ENCODE data around the gene CTXND1. TPM values are rescaled to one million over a fixed set of nuclear protein-coding genes. Genes with fewer than 3 reads are reported as not detected.

CTXND1 gene
- total and polyA plus RNA-seq, 2 of the 8 experiments (the other 6 are each of a cell fraction or from before 2014, with no cell fraction given), result 0.03 TPM; not detected in 1

DNA sequence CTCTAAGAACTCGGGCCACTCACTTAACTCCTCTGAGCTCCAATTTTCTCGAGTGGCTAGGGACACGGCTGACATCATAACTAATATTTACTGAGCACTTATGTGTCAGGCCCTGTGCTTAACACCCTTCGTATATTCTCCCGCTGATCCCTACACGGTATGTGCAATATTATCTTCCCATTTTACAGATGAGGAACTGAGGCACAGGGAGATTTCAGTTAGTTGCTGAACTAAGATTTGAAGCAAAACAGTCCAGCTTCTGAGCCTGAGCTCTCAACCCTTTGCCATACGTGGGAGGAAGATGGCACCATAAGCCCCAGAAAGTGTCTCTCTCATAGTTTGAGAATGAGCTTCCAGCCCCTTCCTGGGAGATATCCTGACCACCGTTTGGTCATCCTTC, 79.6 kb downstream of the CTXND1 start (continued):
- TF ChIP-seq, protein P1, sequence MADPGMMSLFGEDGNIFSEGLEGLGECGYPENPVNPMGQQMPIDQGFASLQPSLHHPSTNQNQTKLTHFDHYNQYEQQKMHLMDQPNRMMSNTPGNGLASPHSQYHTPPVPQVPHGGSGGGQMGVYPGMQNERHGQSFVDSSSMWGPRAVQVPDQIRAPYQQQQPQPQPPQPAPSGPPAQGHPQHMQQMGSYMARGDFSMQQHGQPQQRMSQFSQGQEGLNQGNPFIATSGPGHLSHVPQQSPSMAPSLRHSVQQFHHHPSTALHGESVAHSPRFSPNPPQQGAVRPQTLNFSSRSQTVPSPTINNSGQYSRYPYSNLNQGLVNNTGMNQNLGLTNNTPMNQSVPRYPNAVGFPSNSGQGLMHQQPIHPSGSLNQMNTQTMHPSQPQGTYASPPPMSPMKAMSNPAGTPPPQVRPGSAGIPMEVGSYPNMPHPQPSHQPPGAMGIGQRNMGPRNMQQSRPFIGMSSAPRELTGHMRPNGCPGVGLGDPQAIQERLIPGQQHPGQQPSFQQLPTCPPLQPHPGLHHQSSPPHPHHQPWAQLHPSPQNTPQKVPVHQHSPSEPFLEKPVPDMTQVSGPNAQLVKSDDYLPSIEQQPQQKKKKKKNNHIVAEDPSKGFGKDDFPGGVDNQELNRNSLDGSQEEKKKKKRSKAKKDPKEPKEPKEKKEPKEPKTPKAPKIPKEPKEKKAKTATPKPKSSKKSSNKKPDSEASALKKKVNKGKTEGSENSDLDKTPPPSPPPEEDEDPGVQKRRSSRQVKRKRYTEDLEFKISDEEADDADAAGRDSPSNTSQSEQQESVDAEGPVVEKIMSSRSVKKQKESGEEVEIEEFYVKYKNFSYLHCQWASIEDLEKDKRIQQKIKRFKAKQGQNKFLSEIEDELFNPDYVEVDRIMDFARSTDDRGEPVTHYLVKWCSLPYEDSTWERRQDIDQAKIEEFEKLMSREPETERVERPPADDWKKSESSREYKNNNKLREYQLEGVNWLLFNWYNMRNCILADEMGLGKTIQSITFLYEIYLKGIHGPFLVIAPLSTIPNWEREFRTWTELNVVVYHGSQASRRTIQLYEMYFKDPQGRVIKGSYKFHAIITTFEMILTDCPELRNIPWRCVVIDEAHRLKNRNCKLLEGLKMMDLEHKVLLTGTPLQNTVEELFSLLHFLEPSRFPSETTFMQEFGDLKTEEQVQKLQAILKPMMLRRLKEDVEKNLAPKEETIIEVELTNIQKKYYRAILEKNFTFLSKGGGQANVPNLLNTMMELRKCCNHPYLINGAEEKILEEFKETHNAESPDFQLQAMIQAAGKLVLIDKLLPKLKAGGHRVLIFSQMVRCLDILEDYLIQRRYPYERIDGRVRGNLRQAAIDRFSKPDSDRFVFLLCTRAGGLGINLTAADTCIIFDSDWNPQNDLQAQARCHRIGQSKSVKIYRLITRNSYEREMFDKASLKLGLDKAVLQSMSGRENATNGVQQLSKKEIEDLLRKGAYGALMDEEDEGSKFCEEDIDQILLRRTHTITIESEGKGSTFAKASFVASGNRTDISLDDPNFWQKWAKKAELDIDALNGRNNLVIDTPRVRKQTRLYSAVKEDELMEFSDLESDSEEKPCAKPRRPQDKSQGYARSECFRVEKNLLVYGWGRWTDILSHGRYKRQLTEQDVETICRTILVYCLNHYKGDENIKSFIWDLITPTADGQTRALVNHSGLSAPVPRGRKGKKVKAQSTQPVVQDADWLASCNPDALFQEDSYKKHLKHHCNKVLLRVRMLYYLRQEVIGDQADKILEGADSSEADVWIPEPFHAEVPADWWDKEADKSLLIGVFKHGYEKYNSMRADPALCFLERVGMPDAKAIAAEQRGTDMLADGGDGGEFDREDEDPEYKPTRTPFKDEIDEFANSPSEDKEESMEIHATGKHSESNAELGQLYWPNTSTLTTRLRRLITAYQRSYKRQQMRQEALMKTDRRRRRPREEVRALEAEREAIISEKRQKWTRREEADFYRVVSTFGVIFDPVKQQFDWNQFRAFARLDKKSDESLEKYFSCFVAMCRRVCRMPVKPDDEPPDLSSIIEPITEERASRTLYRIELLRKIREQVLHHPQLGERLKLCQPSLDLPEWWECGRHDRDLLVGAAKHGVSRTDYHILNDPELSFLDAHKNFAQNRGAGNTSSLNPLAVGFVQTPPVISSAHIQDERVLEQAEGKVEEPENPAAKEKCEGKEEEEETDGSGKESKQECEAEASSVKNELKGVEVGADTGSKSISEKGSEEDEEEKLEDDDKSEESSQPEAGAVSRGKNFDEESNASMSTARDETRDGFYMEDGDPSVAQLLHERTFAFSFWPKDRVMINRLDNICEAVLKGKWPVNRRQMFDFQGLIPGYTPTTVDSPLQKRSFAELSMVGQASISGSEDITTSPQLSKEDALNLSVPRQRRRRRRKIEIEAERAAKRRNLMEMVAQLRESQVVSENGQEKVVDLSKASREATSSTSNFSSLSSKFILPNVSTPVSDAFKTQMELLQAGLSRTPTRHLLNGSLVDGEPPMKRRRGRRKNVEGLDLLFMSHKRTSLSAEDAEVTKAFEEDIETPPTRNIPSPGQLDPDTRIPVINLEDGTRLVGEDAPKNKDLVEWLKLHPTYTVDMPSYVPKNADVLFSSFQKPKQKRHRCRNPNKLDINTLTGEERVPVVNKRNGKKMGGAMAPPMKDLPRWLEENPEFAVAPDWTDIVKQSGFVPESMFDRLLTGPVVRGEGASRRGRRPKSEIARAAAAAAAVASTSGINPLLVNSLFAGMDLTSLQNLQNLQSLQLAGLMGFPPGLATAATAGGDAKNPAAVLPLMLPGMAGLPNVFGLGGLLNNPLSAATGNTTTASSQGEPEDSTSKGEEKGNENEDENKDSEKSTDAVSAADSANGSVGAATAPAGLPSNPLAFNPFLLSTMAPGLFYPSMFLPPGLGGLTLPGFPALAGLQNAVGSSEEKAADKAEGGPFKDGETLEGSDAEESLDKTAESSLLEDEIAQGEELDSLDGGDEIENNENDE (IDR thresholded peaks at IDR 0.05; ENCODE audit: insufficient replicate concordance, low read length), result no peak
- TF ChIP-seq BCL11A (IDR thresholded peaks at IDR 0.05; ENCODE audit: low read depth in 2 of 2, low read length in 2 of 2) (no peak), EZH2 (IDR thresholded peaks at IDR 0.05; ENCODE audit: low read depth, low read length, severe bottlenecking) (no peak), RXRA (IDR thresholded peaks at IDR 0.05; ENCODE audit: insufficient read depth, low read depth, low read length) (no peak)

All from H1 (cell line).